ENCODE measurements around the gene SETX.
"Not testable (repeated sequence)": the region's sequence is repeated elsewhere in the genome, so short reads cannot be mapped to it uniquely, and the experiment has no call there.

SETX gene
- total RNA-seq, result 442 to 692 (median 588) reads per million in 4 experiments

DNA sequence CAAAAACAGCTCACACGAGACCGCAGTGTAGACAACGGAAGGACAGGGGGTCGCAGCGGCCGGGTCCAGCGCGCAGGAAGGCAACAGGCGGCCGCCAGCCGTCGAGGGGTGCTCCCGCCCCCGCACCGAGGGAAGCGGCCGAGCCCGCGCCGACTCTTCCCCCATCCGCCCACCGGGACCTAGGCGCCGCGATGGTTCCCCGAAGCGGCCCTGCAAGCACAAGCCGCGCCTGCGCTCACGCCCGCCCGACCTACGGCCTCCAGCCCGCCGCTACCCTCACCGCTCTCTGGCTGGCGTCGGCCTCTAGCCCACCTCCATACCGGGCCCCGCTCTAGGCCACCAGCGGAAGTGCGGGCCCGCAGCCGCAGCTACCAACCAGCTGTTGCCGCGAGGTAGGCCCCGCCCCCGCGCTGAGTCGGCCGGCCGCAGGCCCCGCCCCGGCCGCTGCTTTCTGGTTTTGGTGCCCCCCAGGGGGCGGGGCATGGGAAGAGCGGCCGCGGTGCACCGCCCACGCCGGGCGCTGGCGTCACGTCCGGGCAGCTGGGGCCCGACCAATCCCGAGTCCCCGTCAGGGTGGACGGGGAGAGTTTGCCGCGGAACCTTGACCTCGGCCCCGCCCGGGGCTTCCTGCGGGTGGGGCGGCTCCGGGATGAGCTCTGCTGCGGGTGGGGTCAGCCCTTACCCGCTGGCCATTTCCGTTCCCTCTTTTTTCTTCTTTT lies at the start of gene SETX:
Gene SETX (minus strand): TSS at position 350 of the 719 bp plus-strand sequence. CDS start 5,558 bp downstream, outside the sequence.
- DNase-seq, result peak; percentile 87

- DNase-seq, result no peak
Observed at GRCh38 chr9:132404228-132404881, 49.6 kb upstream of the SETX start.

DNA sequence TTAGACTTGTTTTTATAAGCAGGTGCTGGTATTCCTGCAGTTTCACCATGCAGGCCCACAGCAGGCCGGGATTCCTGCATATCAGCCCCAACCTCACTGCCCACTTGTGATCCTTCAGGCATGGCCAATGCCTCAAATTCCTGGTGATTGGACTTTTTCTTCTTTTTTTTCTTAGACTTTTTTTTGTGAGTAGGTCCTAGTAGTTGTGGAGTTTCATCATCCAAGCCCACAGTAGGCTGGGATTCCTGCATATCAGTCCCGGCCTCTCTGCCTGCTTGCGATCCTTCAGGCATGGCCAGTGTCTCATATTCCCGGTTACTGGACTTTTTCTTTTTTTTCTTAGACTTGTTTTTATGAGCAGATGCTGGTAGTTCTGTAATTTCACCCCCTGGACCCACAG lies 47.0 kb upstream of the SETX start:
- DNase-seq, result no peak

DNA sequence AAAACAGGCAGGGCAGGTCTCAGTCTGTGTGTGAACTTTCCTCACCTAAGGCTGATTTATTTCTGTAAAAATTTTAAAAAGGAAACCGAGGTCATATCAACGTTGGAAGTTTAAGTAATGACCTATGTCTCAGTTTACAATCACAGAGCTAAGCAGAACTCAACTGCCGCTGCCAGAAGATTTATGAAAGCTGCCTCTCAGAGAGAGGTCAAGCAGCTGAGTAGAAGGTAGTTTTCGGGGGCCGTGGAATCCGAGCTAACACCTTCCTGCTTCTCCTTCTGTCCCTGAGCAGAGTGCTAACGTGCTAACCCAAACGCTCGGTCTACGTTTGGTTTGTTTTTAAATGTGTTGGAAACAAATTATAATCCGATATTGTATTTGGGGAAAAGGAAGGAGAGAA lies 40.8 kb upstream of the SETX start:
- DNase-seq, result no peak

GRCh38 chr9:132391449-132391848 lies 36.7 kb upstream of the SETX start:
- no peak for DNase-seq

DNA sequence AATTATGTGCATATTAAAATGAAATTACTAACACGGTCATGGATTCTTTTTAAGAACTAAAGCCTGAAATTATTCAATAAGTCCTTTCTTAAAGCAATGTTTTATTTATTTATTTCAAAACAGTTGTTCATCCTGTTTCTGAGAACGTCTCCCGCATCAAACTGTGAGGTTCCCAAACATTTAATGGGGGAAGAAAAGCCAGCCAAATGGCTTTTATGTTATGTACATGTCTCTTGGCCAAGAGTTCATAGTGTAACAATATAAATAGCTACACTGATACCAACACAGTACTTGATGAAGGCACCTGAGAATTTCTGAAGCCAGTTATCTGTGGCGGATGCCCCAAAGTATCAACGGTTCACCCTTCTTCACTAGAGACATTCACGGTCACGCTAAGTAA lies 36.2 kb upstream of the SETX start:
- DNase-seq, result no peak

GRCh38 chr9:132387133-132387532 lies 32.3 kb upstream of the SETX start:
- no peak for DNase-seq

DNA sequence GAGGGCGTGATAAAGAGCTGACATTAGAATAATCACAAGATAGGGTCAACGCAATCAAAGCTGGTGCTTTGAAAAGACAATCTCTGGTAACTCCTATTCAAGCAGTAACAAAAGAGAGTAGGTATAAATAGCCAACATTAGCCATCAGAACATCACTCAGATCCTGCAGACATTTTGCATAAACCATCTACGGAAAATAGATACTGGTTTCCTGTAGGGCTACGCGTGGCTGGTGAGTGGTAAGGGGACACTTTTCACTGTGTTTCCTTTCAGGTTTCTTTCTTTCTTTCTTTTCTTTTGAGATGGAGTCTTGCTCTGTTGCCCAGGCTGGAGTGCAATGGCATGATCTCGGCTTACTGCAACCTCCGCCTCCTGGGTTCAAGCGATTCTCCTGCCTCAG lies 29.6 kb upstream of the SETX start:
- no peak for DNase-seq

DNA sequence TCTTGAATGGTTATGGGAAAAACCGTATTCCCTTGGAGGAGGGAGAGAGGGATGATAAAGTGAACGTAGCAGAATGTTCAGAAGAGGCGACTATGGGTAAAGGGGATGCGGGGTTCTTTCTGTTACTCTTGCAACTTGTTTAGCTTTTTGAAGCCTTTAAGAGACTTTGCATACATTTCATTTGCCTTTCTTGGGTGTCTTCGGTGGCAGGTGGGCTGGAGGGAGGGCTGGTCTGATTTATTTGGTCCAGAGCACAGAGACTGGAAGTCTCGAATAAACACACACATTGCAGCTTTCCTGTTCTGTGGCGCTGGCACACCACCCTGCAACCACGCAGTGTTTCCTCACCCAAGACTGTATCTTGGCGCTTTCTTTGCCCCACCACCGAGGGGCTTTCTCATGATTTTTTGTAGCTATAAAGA lies 28.7 kb upstream of the SETX start:
- DNase-seq, result no peak

- no peak for DNase-seq
Observed at GRCh38 chr9:132381966-132382541, 27.3 kb upstream of the SETX start.

DNA sequence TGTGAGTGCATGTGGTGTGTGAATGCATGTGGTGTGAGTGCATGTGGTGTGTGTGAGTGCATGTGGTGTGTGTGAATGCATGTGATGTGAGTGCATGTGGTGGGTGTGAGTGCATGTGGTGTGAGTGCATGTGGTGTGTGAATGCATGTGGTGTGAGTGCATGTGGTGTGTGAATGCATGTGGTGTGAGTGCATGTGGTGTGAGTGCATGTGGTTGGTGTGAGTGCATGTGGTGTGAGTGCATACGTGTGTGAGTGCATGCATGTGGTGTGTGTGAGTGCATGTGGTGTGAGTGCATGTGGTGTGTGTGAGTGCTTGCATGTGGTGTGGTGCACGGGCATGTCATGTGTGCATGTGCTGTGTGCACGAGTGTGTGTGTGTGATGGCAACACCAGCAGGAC lies 23.6 kb upstream of the SETX start:
- not testable (repeated sequence) for DNase-seq

- not testable (repeated sequence) for DNase-seq
Observed at GRCh38 chr9:132377769-132378168, 23.0 kb upstream of the SETX start.

- DNase-seq, result no peak
Observed at GRCh38 chr9:132372177-132373095, 17.6 kb upstream of the SETX start.

- DNase-seq, result no peak
Observed at GRCh38 chr9:132370592-132370991, 15.8 kb upstream of the SETX start.

GRCh38 chr9:132369421-132369820 lies 14.6 kb upstream of the SETX start:
- DNase-seq, result no peak

GRCh38 chr9:132367613-132368313 lies 13.0 kb upstream of the SETX start:
- DNase-seq, result no peak

GRCh38 chr9:132366481-132366880 lies 11.7 kb upstream of the SETX start:
- no peak for DNase-seq

DNA sequence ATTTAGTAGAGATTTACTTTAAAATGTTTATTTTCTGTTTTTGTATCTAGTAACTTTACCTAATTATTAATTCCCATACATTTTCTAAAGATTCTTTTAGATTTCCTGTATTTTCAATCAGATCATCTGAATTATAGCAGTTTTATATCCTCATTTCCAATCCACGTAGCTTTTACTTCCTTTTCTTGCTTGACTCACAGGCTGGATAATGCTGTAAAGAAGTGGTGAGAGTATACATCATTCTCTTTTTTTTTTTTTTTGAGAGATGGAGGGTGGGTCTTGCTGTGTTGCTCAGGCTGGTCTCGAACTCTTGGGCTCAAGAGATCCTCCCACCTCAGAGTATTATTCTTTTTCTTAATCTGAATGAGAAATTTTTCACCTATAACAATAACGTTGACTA lies 11.2 kb upstream of the SETX start:
- DNase-seq, result no peak

GRCh38 chr9:132364068-132364467 lies 9.3 kb upstream of the SETX start:
- DNase-seq, result no peak

GRCh38 chr9:132357764-132358163 lies 3.0 kb upstream of the SETX start:
- no peak for DNase-seq

- DNase-seq, result no peak
Observed at GRCh38 chr9:132356324-132356924, 1.6 kb upstream of the SETX start.

Measured in effector CD8-positive, alpha-beta T cell (primary cell).